HepG2 (cell line): Measurements from ENCODE around the gene PCLO. TPM values are rescaled to one million over a fixed set of nuclear protein-coding genes. Genes with fewer than 3 reads are reported as not detected.

Experiments
- ATAC-seq: fragments of 200-7000 bp; cut with Tn5 transposase; 3 replicates; pipeline ENCODE4 v1.9.1; 2020; ENCODE audit warnings: mild to moderate bottlenecking, moderate library complexity
- BruUV-seq: library from RNA; stranded (reverse); fragments of 400-500 nt; replicated peaks from 2 replicates; lab custom pipeline; 2021; lab: Mats Ljungman, UMichigan
- CTCF ChIA-PET: fragments of 300-600 bp; formaldehyde crosslinking; extraction: SDS; loops from one replicate; lab custom pipeline; 2021; ENCODE audit warnings: low total read pairs, inconsistent platforms, low intra/inter-chr PET ratio; lab: Yijun Ruan, JAX
- POLR2A ChIA-PET: fragments of 350-600 bp; sonication (Branson Sonifier 250); formaldehyde crosslinking; loops from one replicate; lab custom pipeline; 2020; ENCODE audit warnings: antibody characterized with exemption, inconsistent platforms; lab: Yijun Ruan, JAX
- DNase-seq: peaks from one replicate; pipeline ENCODE4 v3.0.0-alpha.2; 2015; ENCODE audit warnings: low spot score
- FAIRE-seq: peaks from 3 replicates; lab custom pipeline; 2011; peaks lifted over from hg19 to GRCh38; lab: Jason Lieb, UNC
- H2AFZ ChIP-seq: one replicate; pipeline ENCODE4 v1.6.1; 2011; ENCODE audit warnings: low read length, inconsistent platforms
- H3K27ac ChIP-seq: fragments of 300-600 bp; 3 replicates; pipeline ENCODE4 v1.8.0; 2011; ENCODE audit warnings: mixed run types, mild to moderate bottlenecking, mixed read lengths, low read length, inconsistent platforms; ENCODE audit not compliant: insufficient read depth; ENCODE audit errors: extremely low read length
- H3K27me3 ChIP-seq, 2 experiments: fragments of 200-600 bp in 1 of 2; 2 replicates in 1 of 2; 3 replicates in 1 of 2; pipeline versions ENCODE4 v1.6.0 to v1.8.0; 2011; ENCODE audit warnings: low read length in 2 of 2, mild to moderate bottlenecking in 2 of 2, moderate library complexity in 2 of 2, inconsistent platforms in 1 of 2; ENCODE audit not compliant: insufficient read depth in 2 of 2, control insufficient read depth in 1 of 2
- H3K36me3 ChIP-seq, 2 experiments: fragments of 200-600 bp in 1 of 2; replicated peaks in 1 of 2; 2 replicates in 1 of 2; 3 replicates in 1 of 2; pipeline versions ENCODE4 v1.5.1 to v1.8.0; 2011; ENCODE audit warnings: low read length in 2 of 2, inconsistent platforms in 1 of 2; ENCODE audit not compliant: insufficient read depth in 2 of 2, control insufficient read depth in 1 of 2
- H3K4me1 ChIP-seq: 2 replicates; pipeline ENCODE4 v1.5.1; 2012; ENCODE audit warnings: low read length, inconsistent platforms; ENCODE audit not compliant: insufficient read depth
- H3K4me2 ChIP-seq: 2 replicates; pipeline ENCODE4 v1.6.0; 2011; ENCODE audit warnings: low read depth, low read length, inconsistent platforms
- H3K4me3 ChIP-seq, 3 experiments: fragments of 200-600 bp in 1 of 3; sonication (generic), shearing (Covaris generic) in 1 of 3; replicated peaks in 1 of 3; 2 replicates each; pipeline ENCODE4 v1.5.1; 2011 to 2016; ENCODE audit warnings: low read length in 3 of 3, inconsistent platforms in 2 of 3, low read depth in 2 of 3, mild to moderate bottlenecking in 2 of 3, control low read depth in 1 of 3, mixed read lengths in 1 of 3; ENCODE audit not compliant: insufficient read depth in 1 of 3
- H3K79me2 ChIP-seq: one replicate; pipeline ENCODE4 v1.6.1; 2011; ENCODE audit warnings: low read length, inconsistent platforms; ENCODE audit not compliant: insufficient read depth
- H3K9ac ChIP-seq: 2 replicates; pipeline ENCODE4 v1.6.0; 2011; ENCODE audit warnings: mild to moderate bottlenecking, low read depth, low read length, inconsistent platforms; ENCODE audit not compliant: insufficient read depth
- H3K9me3 ChIP-seq: 2 replicates; pipeline ENCODE4 v1.5.1; 2012; ENCODE audit warnings: mild to moderate bottlenecking, low read length
- H4K20me1 ChIP-seq: 2 replicates; pipeline ENCODE4 v1.6.0; 2011; ENCODE audit warnings: inconsistent platforms, mild to moderate bottlenecking, low read length, moderate library complexity; ENCODE audit not compliant: insufficient read depth
- CC2D1A ChIP-seq: sonication (generic); formaldehyde crosslinking; IDR thresholded peaks from 2 replicates; pipeline ENCODE4 v1.8.1; 2023; ENCODE audit warnings: mild to moderate bottlenecking, missing genetic modification reagents
- PRPF4 ChIP-seq: fragments of 200-400 bp; formaldehyde crosslinking; IDR thresholded peaks from 2 replicates; pipeline ENCODE4 v1.6.1; 2016; ENCODE audit warnings: low read length, low read depth; ENCODE audit not compliant: poor library complexity, severe bottlenecking
- SALL2 ChIP-seq: sonication (generic); formaldehyde crosslinking; IDR thresholded peaks from 2 replicates; pipeline ENCODE4 v1.8.1; 2023; ENCODE audit warnings: mild to moderate bottlenecking, missing genetic modification reagents, inconsistent platforms
- SKIL ChIP-seq: sonication (generic); formaldehyde crosslinking; IDR thresholded peaks from 2 replicates; pipeline ENCODE4 v1.8.0; 2022; ENCODE audit warnings: missing genetic modification reagents, mild to moderate bottlenecking, moderate library complexity, borderline replicate concordance
- TFAP4 ChIP-seq: sonication (generic); IDR thresholded peaks from 2 replicates; pipeline ENCODE4 v1.6.1; 2016; ENCODE audit warnings: low read depth, borderline replicate concordance
- WIZ ChIP-seq: sonication (generic); formaldehyde crosslinking; IDR thresholded peaks from 2 replicates; pipeline ENCODE4 v1.5.1; 2020; ENCODE audit warnings: mild to moderate bottlenecking, missing genetic modification reagents
- ZNF337 ChIP-seq: sonication (generic); formaldehyde crosslinking; IDR thresholded peaks from 2 replicates; pipeline ENCODE4 v1.5.1; 2020; ENCODE audit warnings: missing genetic modification reagents, low read depth, mild to moderate bottlenecking, borderline replicate concordance
- ZNF343 ChIP-seq: sonication (generic); formaldehyde crosslinking; IDR thresholded peaks from 2 replicates; pipeline ENCODE4 v1.4.0; 2020; ENCODE audit warnings: mild to moderate bottlenecking, missing genetic modification reagents
- ZNF350 ChIP-seq: sonication (generic); formaldehyde crosslinking; IDR thresholded peaks from 2 replicates; pipeline ENCODE4 v1.4.0; 2020; ENCODE audit warnings: mild to moderate bottlenecking, low read depth, missing genetic modification reagents, borderline replicate concordance
- ZNF644 ChIP-seq: IDR thresholded peaks from 2 replicates; pipeline ENCODE4 v1.6.1; 2016; ENCODE audit warnings: low read depth
- WGBS: methylation state at CpG from one replicate; pipeline ENCODE4 v1.1.6; 2017; ENCODE audit warnings: low lambda C conversion rate; 5-methylcytosine and 5-hydroxymethylcytosine counted together
- in situ Hi-C: cut with HindIII; loops from 2 replicates; pipeline ENCODE4 v1.10.0; 2017; ENCODE audit warnings: low pct_unique_long_range_greater_than_20kb; ENCODE audit not compliant: extremely low pct_ligation_motif_present
- intact Hi-C: fragments of 100-400 bp; cut with micrococcal nuclease; formaldehyde crosslinking; loops from one replicate; pipeline ENCODE4 v1.10.0; 2022; ENCODE audit not compliant: unreplicated experiment
- polyA plus RNA-seq, 8 experiments: library from polyadenylated mRNA; depleted of rRNA in 3 of 8; stranded (reverse) in 7 of 8; unstranded in 1 of 8; fragments of >200 nt; fragmentation: Illumina TruSeq in 4 of 8; extraction: Trizol in 4 of 8; gene quantifications; 2 replicates each; pipeline versions ENCODE4 v1.2.1 to v1.2.3, GENCODE V29; 2011 to 2016; ENCODE audit warnings: low read depth in 4 of 8, missing spikeins in 1 of 8, mixed read lengths in 1 of 8; ENCODE audit not compliant: insufficient read depth in 1 of 8
- total RNA-seq, 5 experiments: library from RNA; depleted of rRNA; stranded (reverse); fragments of >200 nt; fragmentation: Illumina TruSeq; extraction: Trizol; gene quantifications; 2 replicates each; pipeline ENCODE4 v1.2.3, GENCODE V29; 2016; ENCODE audit warnings: low read depth in 1 of 5

The PCLO gene
- total and polyA plus RNA-seq, 2 of the 13 experiments (the other 11 are each of a cell fraction or from before 2014, with no cell fraction given), result 0.07 to 0.29 TPM

- TF ChIP-seq ZNF644 (CRISPR knock-in tag), result no peak
- TF ChIP-seq SKIL (CRISPR knock-in tag), result no peak
- no peak for TF ChIP-seq SALL2 (CRISPR knock-in tag)
- TF ChIP-seq TFAP4, result no peak
- TF ChIP-seq PRPF4, result no peak
- no peak for TF ChIP-seq ZNF350 (CRISPR knock-in tag)
- no peak for TF ChIP-seq ZNF343 (CRISPR knock-in tag)
Observed at GRCh38 chr7:82980130-82980788, 182.4 kb downstream of the PCLO start (continued).

GRCh38 chr7:82975811-82976468, 186.7 kb downstream of the PCLO start:
- no peak for FAIRE-seq
- H3K4me2 ChIP-seq, result no peak overlapping the region

More at GRCh38 chr7:82975811-82976468, 186.7 kb downstream of the PCLO start:
- CTCF ChIA-PET, result no interaction called here
- Histone ChIP-seq H3K4me1 (no peaks in the 10 kb centered on the region), H3K4me3 (no peak overlapping the region), H4K20me1 (no peaks in the 10 kb centered on the region), H3K36me3 (no peaks in the 10 kb centered on the region), H3K9me3 (no peaks in the 10 kb centered on the region), H2AFZ (no peak overlapping the region), H3K27me3 (no peaks in the 10 kb centered on the region), H3K27ac (no peak overlapping the region), H3K79me2 (no peaks in the 10 kb centered on the region), H3K9ac (no peak overlapping the region)
- intact Hi-C loops (no loop called here), in situ Hi-C loops (no loop called here)
- POLR2A ChIA-PET, result no interaction called here
- TF ChIP-seq WIZ (CRISPR knock-in tag) (no peak), ZNF337 (CRISPR knock-in tag) (no peak), TFAP4 (no peak), CC2D1A (no peak)
- DNase-seq (no peak), ATAC-seq (no peak)
- no TSS peak for BruUV-seq
- WGBS, result 75% methylated on average over 2 of the region's 2 CpGs
